ENCODE data around the gene ADORA1. TPM values are rescaled to one million over a fixed set of nuclear protein-coding genes. Genes with fewer than 3 reads are reported as not detected.
A peak's percentile ranks its signal among the peaks of the same experiment; 100 is the strongest.

The ADORA1 gene
- total RNA-seq, 1 experiment from 2014 or later = 60.9 TPM

- Histone ChIP-seq H3K4me1 (peaks cover 17% of the 10 kb centered on the region), H3K4me3 (no peak overlapping the region), H3K9me3 (replicated peaks) (no peaks in the 10 kb centered on the region), H3K27me3 (no peaks in the 10 kb centered on the region), H3K27ac (no peak overlapping the region), H3K36me3 (no peaks in the 10 kb centered on the region)
- no peak for DNase-seq
These were observed 54.9 kb downstream of the ADORA1 start for GRCh38 chr1:203182387-203182953.

DNA sequence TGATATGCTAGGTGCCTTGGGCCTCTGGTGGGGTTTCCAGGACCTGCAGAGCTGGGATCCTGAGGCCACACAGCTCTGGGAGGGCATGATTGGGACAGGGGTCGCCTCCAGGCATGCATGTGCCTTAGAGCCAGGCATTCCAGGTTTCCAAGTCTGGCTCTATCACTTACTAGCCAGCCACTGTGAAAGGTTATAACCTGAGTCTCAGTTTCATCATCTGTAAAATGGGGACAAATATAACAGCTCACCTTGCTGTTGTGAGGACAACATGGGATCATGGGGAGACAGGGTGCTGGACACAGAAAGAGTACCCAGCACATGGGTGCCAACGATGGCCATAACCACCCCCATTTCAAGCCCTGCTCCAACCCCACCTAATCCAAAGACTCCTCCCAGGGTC, 56.3 kb downstream of the ADORA1 start:
- H3K27me3 ChIP-seq = no peaks in the 10 kb centered on the region
- H3K36me3 ChIP-seq = no peaks in the 10 kb centered on the region
- H3K27ac ChIP-seq = no peak overlapping the region
- no peak for DNase-seq
- H3K4me1 ChIP-seq = peaks cover 3% of the 10 kb centered on the region
- no peak overlapping the region for H3K4me3 ChIP-seq
- no peaks in the 10 kb centered on the region for H3K9me3 ChIP-seq (replicated peaks)

- H3K4me3 ChIP-seq = no peak overlapping the region
- DNase-seq = no peak
- no peaks in the 10 kb centered on the region for H3K9me3 ChIP-seq (replicated peaks)
- H3K4me1 ChIP-seq = no peaks in the 10 kb centered on the region
- no peak overlapping the region for H3K27ac ChIP-seq
- no peaks in the 10 kb centered on the region for H3K36me3 ChIP-seq
- H3K27me3 ChIP-seq = no peaks in the 10 kb centered on the region
These were observed 56.9 kb downstream of the ADORA1 start for GRCh38 chr1:203184467-203184866.

- Histone ChIP-seq H3K4me1 (no peaks in the 10 kb centered on the region), H3K27ac (no peak overlapping the region), H3K4me3 (no peak overlapping the region), H3K9me3 (replicated peaks) (no peaks in the 10 kb centered on the region), H3K36me3 (no peaks in the 10 kb centered on the region), H3K27me3 (no peaks in the 10 kb centered on the region)
- no peak for DNase-seq
These were observed 57.5 kb downstream of the ADORA1 start for GRCh38 chr1:203185061-203185461.

DNA sequence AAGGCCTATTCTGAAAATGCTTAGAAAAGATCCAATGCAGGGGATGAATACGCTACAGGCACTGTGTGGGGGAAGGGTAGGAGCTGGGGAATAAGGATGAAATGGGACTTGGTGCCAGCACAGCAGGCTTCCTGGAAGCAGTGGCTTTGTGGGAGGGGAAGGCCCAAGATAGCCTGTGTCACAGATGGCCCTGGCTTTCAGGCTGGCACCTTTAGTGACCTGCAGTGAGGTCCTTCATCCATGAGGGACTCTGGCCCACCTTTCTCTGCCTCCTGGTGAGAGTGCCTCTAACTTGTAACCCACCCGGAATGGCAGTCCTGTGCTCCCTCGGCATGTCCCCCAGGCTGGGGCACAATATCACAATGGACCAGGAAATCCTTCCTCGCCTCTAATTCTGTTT, 58.1 kb downstream of the ADORA1 start:
- no peaks in the 10 kb centered on the region for H3K27me3 ChIP-seq
- H3K27ac ChIP-seq = no peak overlapping the region
- H3K4me3 ChIP-seq = no peak overlapping the region
- no peak for DNase-seq
- H3K4me1 ChIP-seq = peaks cover 2% of the 10 kb centered on the region
- H3K9me3 ChIP-seq (replicated peaks) = no peaks in the 10 kb centered on the region
- no peaks in the 10 kb centered on the region for H3K36me3 ChIP-seq

DNA sequence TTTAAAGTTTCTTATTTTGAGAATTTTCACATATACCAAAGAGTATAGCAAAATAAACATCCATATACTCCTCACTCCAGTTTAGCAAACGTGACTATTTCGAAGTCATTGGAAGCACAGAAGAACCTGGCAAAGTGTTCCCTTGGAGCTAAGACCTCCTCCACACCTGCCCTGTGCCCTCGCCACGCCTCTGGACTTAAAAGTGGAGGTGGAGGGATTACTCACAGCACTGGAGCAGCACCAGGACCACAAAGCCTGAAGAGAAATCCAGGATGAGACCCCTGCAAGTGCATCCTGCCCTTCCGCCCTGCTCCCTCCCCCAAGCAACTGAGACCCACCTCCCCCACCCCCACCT, 58.5 kb downstream of the ADORA1 start:
- DNase-seq = no peak
- H3K4me3 ChIP-seq = no peak overlapping the region
- no peaks in the 10 kb centered on the region for H3K36me3 ChIP-seq
- no peak overlapping the region for H3K27ac ChIP-seq
- no peaks in the 10 kb centered on the region for H3K27me3 ChIP-seq
- no peaks in the 10 kb centered on the region for H3K9me3 ChIP-seq (replicated peaks)
- peaks cover 5% of the 10 kb centered on the region for H3K4me1 ChIP-seq

GRCh38 chr1:203186446-203187303, 59.1 kb downstream of the ADORA1 start, which contains the start of gene CHI3L1:
Gene CHI3L1, minus strand, starts transcription at chr1:203186704. Its CDS starts 81 bp downstream, at chr1:203186623.
- Histone ChIP-seq H3K27me3 (no peaks in the 10 kb centered on the region), H3K4me3 (no peak within 1 kb of the TSS), H3K36me3 (no peaks in the 10 kb centered on the region), H3K9me3 (replicated peaks) (no peaks in the 10 kb centered on the region), H3K4me1 (peaks cover 5% of the 10 kb centered on the region), H3K27ac (no peak within 1 kb of the TSS)
- DNase-seq = no peak

DNA sequence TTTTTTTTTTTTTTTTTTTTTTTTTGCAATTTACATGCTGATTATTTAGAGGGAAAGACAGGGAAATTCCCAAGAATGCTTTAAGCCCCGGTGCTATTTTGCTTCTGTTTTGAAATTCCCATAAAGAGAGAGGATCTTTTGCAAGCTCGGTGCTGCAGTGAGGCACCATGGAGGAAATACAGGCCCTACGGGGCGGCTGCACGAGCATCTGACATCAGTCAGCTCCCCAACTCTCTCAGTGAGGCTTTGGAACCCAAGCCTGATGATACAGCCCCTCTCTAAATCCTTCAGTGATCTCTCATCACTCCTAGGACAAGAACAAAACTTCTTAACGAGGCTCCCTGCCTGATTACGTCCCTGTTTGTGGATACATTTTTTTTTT, 59.8 kb downstream of the ADORA1 start:
- Histone ChIP-seq H3K4me3 (no peak overlapping the region), H3K36me3 (no peaks in the 10 kb centered on the region), H3K27me3 (no peaks in the 10 kb centered on the region), H3K4me1 (peaks cover 5% of the 10 kb centered on the region), H3K9me3 (replicated peaks) (no peaks in the 10 kb centered on the region), H3K27ac (no peak overlapping the region)
- no peak for DNase-seq

GRCh38 chr1:203187689-203188264, 60.3 kb downstream of the ADORA1 start:
- no peak overlapping the region for H3K27ac ChIP-seq
- H3K9me3 ChIP-seq (replicated peaks) = no peaks in the 10 kb centered on the region
- H3K4me3 ChIP-seq = no peak overlapping the region
- DNase-seq = no peak
- peaks cover 5% of the 10 kb centered on the region for H3K4me1 ChIP-seq
- H3K27me3 ChIP-seq = no peaks in the 10 kb centered on the region
- H3K36me3 ChIP-seq = no peaks in the 10 kb centered on the region

- no peaks in the 10 kb centered on the region for H3K36me3 ChIP-seq
- H3K27me3 ChIP-seq = no peaks in the 10 kb centered on the region
- no peak overlapping the region for H3K27ac ChIP-seq
- DNase-seq = no peak
- no peaks in the 10 kb centered on the region for H3K9me3 ChIP-seq (replicated peaks)
- H3K4me1 ChIP-seq = peaks cover 5% of the 10 kb centered on the region
- H3K4me3 ChIP-seq = no peak overlapping the region
These were observed 61.2 kb downstream of the ADORA1 start for GRCh38 chr1:203188686-203189232.

DNA sequence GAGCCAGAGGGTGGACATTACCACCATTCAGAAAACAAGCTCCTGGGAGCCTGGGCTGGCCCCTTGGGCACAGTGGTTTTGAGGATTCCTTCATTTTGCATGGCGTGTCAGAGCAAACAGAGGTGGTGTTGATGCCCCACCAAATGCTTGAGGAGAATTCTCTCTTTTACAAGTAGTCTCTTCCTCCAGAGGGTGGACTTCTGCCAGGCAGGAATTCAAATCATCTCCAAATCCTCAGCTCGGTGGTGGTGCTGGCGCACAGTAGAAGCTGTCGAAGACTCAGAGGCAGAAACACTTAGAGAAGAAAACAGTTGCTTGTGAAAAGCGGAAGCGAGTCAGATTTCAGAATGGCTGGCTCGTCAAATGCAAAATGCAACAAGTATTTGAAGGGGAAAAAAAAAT, 62.4 kb downstream of the ADORA1 start:
- no peak for DNase-seq
- Histone ChIP-seq H3K27ac (no peak overlapping the region), H3K4me1 (peaks cover 5% of the 10 kb centered on the region), H3K9me3 (replicated peaks) (no peaks in the 10 kb centered on the region), H3K27me3 (no peaks in the 10 kb centered on the region), H3K36me3 (no peaks in the 10 kb centered on the region), H3K4me3 (no peak overlapping the region)

DNA sequence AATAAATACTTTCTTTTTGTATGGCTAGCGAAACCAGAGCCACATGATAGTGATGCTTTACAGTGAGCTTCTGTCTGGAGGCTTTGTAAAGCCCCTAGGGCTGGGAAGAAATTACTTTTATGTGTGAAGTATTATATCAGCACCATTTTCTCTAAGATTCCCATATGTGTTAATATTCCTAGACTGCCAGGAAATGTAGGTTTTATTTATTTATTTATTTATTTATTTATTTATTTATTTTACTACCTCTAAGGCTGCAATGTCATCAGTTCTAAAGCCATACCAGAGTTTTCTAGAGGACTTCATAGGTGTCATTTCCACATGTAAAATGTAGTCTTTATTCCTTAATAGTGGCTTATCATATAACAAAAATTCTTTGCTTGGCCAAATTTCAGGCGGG, 63.4 kb downstream of the ADORA1 start:
- Histone ChIP-seq H3K4me1 (peaks cover 6% of the 10 kb centered on the region), H3K9me3 (replicated peaks) (no peaks in the 10 kb centered on the region), H3K27ac (no peak overlapping the region), H3K27me3 (no peaks in the 10 kb centered on the region), H3K36me3 (no peaks in the 10 kb centered on the region), H3K4me3 (no peak overlapping the region)
- no peak for DNase-seq

DNA sequence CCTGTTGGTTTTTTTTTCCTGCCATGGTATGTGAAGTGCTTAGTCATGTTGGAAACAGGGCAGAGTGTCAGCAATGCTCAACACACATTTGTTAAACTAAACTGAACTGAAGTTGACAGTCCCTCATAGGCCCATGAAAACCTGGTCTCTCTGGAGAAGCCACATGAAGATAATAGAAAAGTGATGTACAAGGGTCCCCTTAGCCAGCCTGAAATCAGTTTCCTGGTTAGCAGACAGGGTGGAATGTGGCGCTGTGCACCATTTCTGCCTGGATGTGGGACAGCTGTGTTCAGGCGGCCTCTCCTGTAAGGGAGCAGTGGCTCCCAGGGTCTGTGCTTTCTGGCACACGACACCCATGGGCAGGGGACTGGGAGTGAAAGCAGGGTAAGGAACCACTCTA, 68.8 kb downstream of the ADORA1 start:
- H3K27me3 ChIP-seq = no peaks in the 10 kb centered on the region
- H3K4me3 ChIP-seq = no peak overlapping the region
- H3K9me3 ChIP-seq (replicated peaks) = peaks cover 3% of the 10 kb centered on the region
- H3K4me1 ChIP-seq = peaks cover 33% of the 10 kb centered on the region
- no peak overlapping the region for H3K27ac ChIP-seq
- peak in 1 of 2 experiments; percentile 47 for DNase-seq
- H3K36me3 ChIP-seq = no peaks in the 10 kb centered on the region

DNA sequence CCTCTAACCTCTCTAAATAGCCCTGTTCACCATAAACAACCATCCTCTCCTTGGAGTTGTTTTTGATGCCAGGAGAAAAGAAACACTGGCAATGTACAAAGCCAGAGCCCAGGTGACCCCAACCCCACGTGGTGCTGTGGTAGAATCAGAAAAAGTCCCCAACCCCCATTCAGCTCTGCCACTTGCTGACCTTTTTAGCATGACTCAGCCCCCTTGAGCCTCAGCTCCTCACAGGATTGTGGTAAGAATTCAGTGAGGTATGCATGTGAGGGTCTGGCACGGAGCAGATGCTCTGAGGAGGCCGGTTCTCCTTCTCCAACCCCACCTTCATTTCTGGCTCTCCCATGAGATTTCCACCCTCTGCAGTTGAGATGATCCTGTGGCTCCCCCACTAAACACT, 70.1 kb downstream of the ADORA1 start:
- peaks cover 39% of the 10 kb centered on the region for H3K4me1 ChIP-seq
- peaks cover 3% of the 10 kb centered on the region for H3K9me3 ChIP-seq (replicated peaks)
- no peaks in the 10 kb centered on the region for H3K27me3 ChIP-seq
- no peak overlapping the region for H3K27ac ChIP-seq
- no peaks in the 10 kb centered on the region for H3K36me3 ChIP-seq
- no peak overlapping the region for H3K4me3 ChIP-seq
- DNase-seq = peak; percentile 60 to 68

- Histone ChIP-seq H3K4me1 (peaks cover 47% of the 10 kb centered on the region), H3K27ac (no peak overlapping the region), H3K36me3 (no peaks in the 10 kb centered on the region), H3K27me3 (no peaks in the 10 kb centered on the region), H3K4me3 (no peak overlapping the region), H3K9me3 (replicated peaks) (peaks cover 3% of the 10 kb centered on the region)
- no peak for DNase-seq
These were observed 71.5 kb downstream of the ADORA1 start for GRCh38 chr1:203199002-203199401.

Data from SJCRH30 (cell line).